DOHH2 (cell line): ENCODE measurements around the gene MSRB3.

Source experiments
- CTCF ChIP-seq: fragments of 200-600 bp; sonication (generic); IDR thresholded peaks from one replicate; pipeline ENCODE4 v1.5.1; 2014; ENCODE audit warnings: antibody characterized with exemption, mild to moderate bottlenecking, low read depth, low read length; ENCODE audit not compliant: poor library complexity, severe bottlenecking
- EZH2phosphoT487 ChIP-seq: fragments of 200-600 bp; sonication (generic); IDR thresholded peaks from 2 replicates; pipeline ENCODE4 v1.6.1; 2017; ENCODE audit warnings: borderline replicate concordance, mild to moderate bottlenecking, antibody characterized with exemption, low read length, moderate library complexity, mixed read lengths

GRCh38 chr12:65282840-65283239 lies 4.4 kb downstream of the MSRB3 start:
- TF ChIP-seq CTCF (peak; percentile 12), EZH2phosphoT487 (no peak)
